ENCODE data around the gene MTG1. TPM values are rescaled to one million over a fixed set of nuclear protein-coding genes. Genes with fewer than 3 reads are reported as not detected.

The MTG1 gene
- 26.9 and 33.6 TPM in 2 replicates for total RNA-seq (2014; rRNA removed; shearing (Covaris generic); ENCODE audit: low replicate concordance)

- Histone ChIP-seq H3K27me3 (ENCODE audit: low read length) (no peaks in the 10 kb centered on the region), H4K20me1 (ENCODE audit: insufficient read depth, low read depth, low read length) (no peaks in the 10 kb centered on the region), H2AFZ (ENCODE audit: low read length) (peak within 1 kb of the TSS; percentile 56; the same call in 1 of the 2 replicates), H3K36me3 (ENCODE audit: insufficient read depth, low read length) (peaks cover 12% of the 10 kb centered on the region), H3K4me1 (ENCODE audit: low read length) (peaks cover 43% of the 10 kb centered on the region), H3K27ac (ENCODE audit: low read length) (peak within 1 kb of the TSS; percentile 56; the same call in 1 of the 2 replicates), H3K4me3 (ENCODE audit: low read length) (peak within 1 kb of the TSS; percentile 98), H3K79me2 (ENCODE audit: low read length) (peaks cover 34% of the 10 kb centered on the region), H3K9ac (ENCODE audit: low read length) (peak within 1 kb of the TSS; percentile 96), H3K9me3 (ENCODE audit: low read length) (no peaks in the 10 kb centered on the region), H3K9me2 (replicated peaks; ENCODE audit: insufficient read depth, low read length) (no peaks in the 10 kb centered on the region), H3K4me2 (ENCODE audit: low read depth, low read length, poor library complexity, severe bottlenecking) (peak within 1 kb of the TSS; percentile 97)
- DNase-seq, result peak; percentile 99
Observed at GRCh38 chr10:133394064-133394663, at the start of gene MTG1. MTG1 (plus strand) TSS chr10:133394157; CDS start chr10:133394221, 64 bp downstream.

- Histone ChIP-seq H3K27me3 (ENCODE audit: low read length) (no peaks in the 10 kb centered on the region), H3K4me3 (ENCODE audit: low read length) (no peak overlapping the region), H3K9me3 (ENCODE audit: low read length) (peaks cover 2% of the 10 kb centered on the region; the same call in 1 of the 2 replicates), H3K27ac (ENCODE audit: low read length) (no peak overlapping the region), H3K36me3 (ENCODE audit: insufficient read depth, low read length) (no peaks in the 10 kb centered on the region), H4K20me1 (ENCODE audit: insufficient read depth, low read depth, low read length) (no peaks in the 10 kb centered on the region), H3K9me2 (replicated peaks; ENCODE audit: insufficient read depth, low read length) (no peaks in the 10 kb centered on the region), H2AFZ (ENCODE audit: low read length) (no peak overlapping the region), H3K4me1 (ENCODE audit: low read length) (no peaks in the 10 kb centered on the region), H3K79me2 (ENCODE audit: low read length) (no peaks in the 10 kb centered on the region), H3K9ac (ENCODE audit: low read length) (no peak overlapping the region), H3K4me2 (ENCODE audit: low read depth, low read length, poor library complexity, severe bottlenecking) (no peak overlapping the region)
- DNase-seq, result no peak
Observed at GRCh38 chr10:133344236-133344635, 49.7 kb upstream of the MTG1 start.

GRCh38 chr10:133346413-133346812 lies 47.5 kb upstream of the MTG1 start:
- no peaks in the 10 kb centered on the region for H3K36me3 ChIP-seq (ENCODE audit: insufficient read depth, low read length)

GRCh38 chr10:133347710-133348517 lies 46.0 kb upstream of the MTG1 start:
- Histone ChIP-seq H3K36me3 (ENCODE audit: insufficient read depth, low read length) (no peaks in the 10 kb centered on the region), H3K4me2 (ENCODE audit: low read depth, low read length, poor library complexity, severe bottlenecking) (no peak overlapping the region)

More at GRCh38 chr10:133346413-133346812, 47.5 kb upstream of the MTG1 start:
- no peak for DNase-seq
- no peak overlapping the region for H3K4me3 ChIP-seq (ENCODE audit: low read length)
- H3K4me1 ChIP-seq (ENCODE audit: low read length), result no peaks in the 10 kb centered on the region
- no peak overlapping the region for H3K4me2 ChIP-seq (ENCODE audit: low read depth, low read length, poor library complexity, severe bottlenecking)
- H3K79me2 ChIP-seq (ENCODE audit: low read length), result no peaks in the 10 kb centered on the region
- H3K27me3 ChIP-seq (ENCODE audit: low read length), result no peaks in the 10 kb centered on the region
- H3K9ac ChIP-seq (ENCODE audit: low read length), result no peak overlapping the region
- H2AFZ ChIP-seq (ENCODE audit: low read length), result no peak overlapping the region
- no peaks in the 10 kb centered on the region for H3K9me2 ChIP-seq (replicated peaks; ENCODE audit: insufficient read depth, low read length)
- no peaks in the 10 kb centered on the region for H3K9me3 ChIP-seq (ENCODE audit: low read length)
- H4K20me1 ChIP-seq (ENCODE audit: insufficient read depth, low read depth, low read length), result no peaks in the 10 kb centered on the region
- no peak overlapping the region for H3K27ac ChIP-seq (ENCODE audit: low read length)

GRCh38 chr10:133349160-133349568 lies 44.8 kb upstream of the MTG1 start:
- DNase-seq, result no peak
- Histone ChIP-seq H3K9me3 (ENCODE audit: low read length) (no peaks in the 10 kb centered on the region), H3K9ac (ENCODE audit: low read length) (no peak overlapping the region), H3K4me1 (ENCODE audit: low read length) (no peaks in the 10 kb centered on the region), H3K36me3 (ENCODE audit: insufficient read depth, low read length) (no peaks in the 10 kb centered on the region), H4K20me1 (ENCODE audit: insufficient read depth, low read depth, low read length) (no peaks in the 10 kb centered on the region), H3K27ac (ENCODE audit: low read length) (no peak overlapping the region), H3K27me3 (ENCODE audit: low read length) (no peaks in the 10 kb centered on the region), H3K4me2 (ENCODE audit: low read depth, low read length, poor library complexity, severe bottlenecking) (no peak overlapping the region), H3K79me2 (ENCODE audit: low read length) (no peaks in the 10 kb centered on the region), H3K9me2 (replicated peaks; ENCODE audit: insufficient read depth, low read length) (no peaks in the 10 kb centered on the region), H2AFZ (ENCODE audit: low read length) (no peak overlapping the region), H3K4me3 (ENCODE audit: low read length) (no peak overlapping the region)

More at GRCh38 chr10:133347710-133348517, 46.0 kb upstream of the MTG1 start:
- H3K9ac ChIP-seq (ENCODE audit: low read length), result no peak overlapping the region
- H4K20me1 ChIP-seq (ENCODE audit: insufficient read depth, low read depth, low read length), result no peaks in the 10 kb centered on the region
- H3K79me2 ChIP-seq (ENCODE audit: low read length), result no peaks in the 10 kb centered on the region
- H3K27ac ChIP-seq (ENCODE audit: low read length), result no peak overlapping the region
- no peaks in the 10 kb centered on the region for H3K4me1 ChIP-seq (ENCODE audit: low read length)
- no peak overlapping the region for H2AFZ ChIP-seq (ENCODE audit: low read length)
- H3K27me3 ChIP-seq (ENCODE audit: low read length), result no peaks in the 10 kb centered on the region
- DNase-seq, result no peak
- H3K4me3 ChIP-seq (ENCODE audit: low read length), result no peak overlapping the region
- H3K9me3 ChIP-seq (ENCODE audit: low read length), result no peaks in the 10 kb centered on the region
- H3K9me2 ChIP-seq (replicated peaks; ENCODE audit: insufficient read depth, low read length), result no peaks in the 10 kb centered on the region

GRCh38 chr10:133349577-133350011 lies 44.4 kb upstream of the MTG1 start:
- DNase-seq, result no peak
- Histone ChIP-seq H3K36me3 (ENCODE audit: insufficient read depth, low read length) (no peaks in the 10 kb centered on the region), H2AFZ (ENCODE audit: low read length) (no peak overlapping the region), H3K4me1 (ENCODE audit: low read length) (no peaks in the 10 kb centered on the region), H3K4me2 (ENCODE audit: low read depth, low read length, poor library complexity, severe bottlenecking) (no peak overlapping the region), H3K9me2 (replicated peaks; ENCODE audit: insufficient read depth, low read length) (no peaks in the 10 kb centered on the region), H3K27me3 (ENCODE audit: low read length) (no peaks in the 10 kb centered on the region), H4K20me1 (ENCODE audit: insufficient read depth, low read depth, low read length) (no peaks in the 10 kb centered on the region), H3K4me3 (ENCODE audit: low read length) (no peak overlapping the region), H3K9ac (ENCODE audit: low read length) (no peak overlapping the region), H3K79me2 (ENCODE audit: low read length) (no peaks in the 10 kb centered on the region), H3K27ac (ENCODE audit: low read length) (no peak overlapping the region), H3K9me3 (ENCODE audit: low read length) (no peaks in the 10 kb centered on the region)

GRCh38 chr10:133350283-133350949 lies 43.5 kb upstream of the MTG1 start:
- H3K36me3 ChIP-seq (ENCODE audit: insufficient read depth, low read length), result no peaks in the 10 kb centered on the region
- H3K27ac ChIP-seq (ENCODE audit: low read length), result no peak overlapping the region
- H3K9me3 ChIP-seq (ENCODE audit: low read length), result no peaks in the 10 kb centered on the region
- no peak overlapping the region for H3K4me2 ChIP-seq (ENCODE audit: low read depth, low read length, poor library complexity, severe bottlenecking)
- no peak overlapping the region for H2AFZ ChIP-seq (ENCODE audit: low read length)
- H3K9me2 ChIP-seq (replicated peaks; ENCODE audit: insufficient read depth, low read length), result no peaks in the 10 kb centered on the region
- no peaks in the 10 kb centered on the region for H3K79me2 ChIP-seq (ENCODE audit: low read length)
- no peak for DNase-seq
- H4K20me1 ChIP-seq (ENCODE audit: insufficient read depth, low read depth, low read length), result no peaks in the 10 kb centered on the region
- H3K27me3 ChIP-seq (ENCODE audit: low read length), result no peaks in the 10 kb centered on the region
- no peak overlapping the region for H3K4me3 ChIP-seq (ENCODE audit: low read length)
- no peak overlapping the region for H3K9ac ChIP-seq (ENCODE audit: low read length)
- H3K4me1 ChIP-seq (ENCODE audit: low read length), result no peaks in the 10 kb centered on the region

GRCh38 chr10:133350950-133351329 lies 43.0 kb upstream of the MTG1 start:
- H3K9ac ChIP-seq (ENCODE audit: low read length), result no peak overlapping the region
- no peak overlapping the region for H3K27ac ChIP-seq (ENCODE audit: low read length)
- no peaks in the 10 kb centered on the region for H4K20me1 ChIP-seq (ENCODE audit: insufficient read depth, low read depth, low read length)
- H3K36me3 ChIP-seq (ENCODE audit: insufficient read depth, low read length), result no peaks in the 10 kb centered on the region
- H3K9me2 ChIP-seq (replicated peaks; ENCODE audit: insufficient read depth, low read length), result no peaks in the 10 kb centered on the region
- DNase-seq, result no peak
- no peak overlapping the region for H3K4me2 ChIP-seq (ENCODE audit: low read depth, low read length, poor library complexity, severe bottlenecking)
- no peak overlapping the region for H3K4me3 ChIP-seq (ENCODE audit: low read length)
- H3K79me2 ChIP-seq (ENCODE audit: low read length), result no peaks in the 10 kb centered on the region
- no peaks in the 10 kb centered on the region for H3K4me1 ChIP-seq (ENCODE audit: low read length)
- no peaks in the 10 kb centered on the region for H3K27me3 ChIP-seq (ENCODE audit: low read length)
- no peak overlapping the region for H2AFZ ChIP-seq (ENCODE audit: low read length)
- no peaks in the 10 kb centered on the region for H3K9me3 ChIP-seq (ENCODE audit: low read length)

All from Karpas-422 (cell line).